Keratinocyte (primary cell): ENCODE results near the gene SNCAIP. TPM values are rescaled to one million over a fixed set of nuclear protein-coding genes. Genes with fewer than 3 reads are reported as not detected.

ENCODE experiments used
- DNase-seq: peaks from one replicate; pipeline ENCODE4 v3.0.0-alpha.2; 2011; ENCODE audit warnings: low read depth, missing footprints, low spot score
- FAIRE-seq: peaks from 2 replicates; lab custom pipeline; 2011; peaks lifted over from hg19 to GRCh38; lab: Jason Lieb, UNC
- H2AFZ ChIP-seq: 2 replicates; pipeline ENCODE4 v1.6.0; 2012; ENCODE audit warnings: low read length, control low read depth, inconsistent platforms; ENCODE audit not compliant: control insufficient read depth
- H3K27ac ChIP-seq: 2 replicates; pipeline ENCODE4 v1.5.1; 2011; ENCODE audit warnings: low read length; ENCODE audit not compliant: control insufficient read depth, insufficient read depth
- H3K27me3 ChIP-seq: 3 replicates; pipeline ENCODE4 v1.6.0; 2011; ENCODE audit warnings: low read length; ENCODE audit not compliant: control insufficient read depth, insufficient read depth; ENCODE audit errors: extremely low read depth
- H3K36me3 ChIP-seq, 2 experiments: 2 replicates in 1 of 2; 3 replicates in 1 of 2; pipeline ENCODE4 v1.5.1; 2011; ENCODE audit warnings: low read length in 2 of 2, mild to moderate bottlenecking in 1 of 2; ENCODE audit not compliant: control insufficient read depth in 2 of 2, insufficient read depth in 2 of 2; ENCODE audit errors: extremely low read depth in 1 of 2
- H3K4me1 ChIP-seq: 3 replicates; pipeline ENCODE4 v1.5.1; 2011; ENCODE audit warnings: low read length; ENCODE audit not compliant: control insufficient read depth, insufficient read depth; ENCODE audit errors: extremely low read depth
- H3K4me2 ChIP-seq: 3 replicates; pipeline ENCODE4 v1.6.0; 2011; ENCODE audit warnings: low read depth, low read length; ENCODE audit not compliant: control insufficient read depth, insufficient read depth; ENCODE audit errors: extremely low read depth
- H3K4me3 ChIP-seq, 3 experiments: fragments of 200-600 bp in 1 of 3; sonication (generic) in 1 of 3; 2 replicates in 2 of 3; 3 replicates in 1 of 3; pipeline ENCODE4 v1.5.1; 2011 to 2016; ENCODE audit warnings: low read length in 3 of 3, mild to moderate bottlenecking in 3 of 3, control low read depth in 2 of 3, inconsistent platforms in 1 of 3, low read depth in 1 of 3, mixed read lengths in 1 of 3, mixed run types in 1 of 3, moderate library complexity in 1 of 3; ENCODE audit not compliant: control insufficient read depth in 2 of 3, insufficient read depth in 2 of 3; ENCODE audit errors: extremely low read depth in 1 of 3
- H3K79me2 ChIP-seq: 2 replicates; pipeline ENCODE4 v1.6.0; 2012; ENCODE audit warnings: low read length; ENCODE audit not compliant: control insufficient read depth, insufficient read depth
- H3K9ac ChIP-seq: 3 replicates; pipeline ENCODE4 v1.6.0; 2011; ENCODE audit warnings: low read length; ENCODE audit not compliant: control insufficient read depth, insufficient read depth; ENCODE audit errors: extremely low read depth
- H3K9me1 ChIP-seq: 3 replicates; pipeline ENCODE4 v1.6.0; 2011; ENCODE audit warnings: low read length; ENCODE audit not compliant: control insufficient read depth, insufficient read depth; ENCODE audit errors: extremely low read depth
- H3K9me3 ChIP-seq: 2 replicates; pipeline ENCODE4 v1.5.1; 2012; ENCODE audit warnings: low read depth, low read length; ENCODE audit not compliant: control insufficient read depth
- H4K20me1 ChIP-seq: 3 replicates; pipeline ENCODE4 v1.6.0; 2011; ENCODE audit warnings: low read length; ENCODE audit not compliant: control insufficient read depth, insufficient read depth; ENCODE audit errors: extremely low read depth
- EZH2 ChIP-seq: IDR thresholded peaks from one replicate; pipeline ENCODE4 v1.6.1; 2012; ENCODE audit warnings: inconsistent platforms, mild to moderate bottlenecking, low read length, moderate library complexity
- dilution Hi-C: fragments of 300-500 bp; cut with MboI; formaldehyde crosslinking; loops from one replicate; pipeline ENCODE4 v1.7.0; 2020; ENCODE audit warnings: low sequenced_read_pairs; ENCODE audit not compliant: extremely low pct_ligation_motif_present
- polyA plus RNA-seq, 5 experiments: library from polyadenylated mRNA; depleted of rRNA in 3 of 5; stranded (reverse) in 3 of 5; stranded (forward) in 1 of 5; unstranded in 1 of 5; fragments of >200 nt; gene quantifications; 1 replicate in 1 of 5; 2 replicates in 3 of 5; 3 replicates in 1 of 5; pipeline versions ENCODE4 v1.2.1 to v1.2.3, GENCODE V29; 2011 to 2012; ENCODE audit warnings: missing spikeins in 2 of 5, low read depth in 1 of 5, low replicate concordance in 1 of 5
- TF ChIP-seq, protein P1 (sequence below), 3 experiments: IDR thresholded peaks in 1 of 3; conservative IDR thresholded peaks in 1 of 3; optimal IDR thresholded peaks in 1 of 3; 2 replicates in 2 of 3; 3 replicates in 1 of 3; pipeline versions ENCODE3 to v1.5.1; 2011; ENCODE audit warnings: low read length in 3 of 3, mild to moderate bottlenecking in 3 of 3, moderate library complexity in 2 of 3, control low read depth in 1 of 3, inconsistent platforms in 1 of 3; ENCODE audit not compliant: insufficient read depth in 2 of 3; ENCODE audit errors: extremely low read depth in 1 of 3

Gene SNCAIP
- polyA plus RNA-seq, 1 donor (not counting 4 experiments of a cell fraction or from before 2014, with no cell fraction given) = not detected

DNA sequence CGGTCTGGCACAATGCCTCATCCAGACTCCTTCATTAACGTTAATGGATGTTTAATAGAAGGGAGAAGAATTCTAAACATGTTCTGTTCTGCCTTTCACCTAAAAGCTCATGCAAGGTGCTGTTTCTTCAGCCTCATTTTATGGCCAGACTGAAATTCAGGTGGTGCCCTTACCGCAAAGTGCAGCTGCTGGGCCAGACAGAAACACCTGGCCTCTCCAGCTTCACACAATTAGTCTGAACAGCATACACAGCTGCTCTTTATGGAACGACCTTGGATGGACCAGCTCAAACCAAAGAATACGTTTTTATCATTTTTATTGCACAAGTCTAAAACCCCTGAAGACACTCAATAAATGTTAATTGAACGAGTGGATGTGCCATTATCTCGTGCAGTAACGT lies 4.6 kb downstream of the SNCAIP start:
- dilution Hi-C loops = no loop called here
- no peak overlapping the region for H3K27ac ChIP-seq

DNA sequence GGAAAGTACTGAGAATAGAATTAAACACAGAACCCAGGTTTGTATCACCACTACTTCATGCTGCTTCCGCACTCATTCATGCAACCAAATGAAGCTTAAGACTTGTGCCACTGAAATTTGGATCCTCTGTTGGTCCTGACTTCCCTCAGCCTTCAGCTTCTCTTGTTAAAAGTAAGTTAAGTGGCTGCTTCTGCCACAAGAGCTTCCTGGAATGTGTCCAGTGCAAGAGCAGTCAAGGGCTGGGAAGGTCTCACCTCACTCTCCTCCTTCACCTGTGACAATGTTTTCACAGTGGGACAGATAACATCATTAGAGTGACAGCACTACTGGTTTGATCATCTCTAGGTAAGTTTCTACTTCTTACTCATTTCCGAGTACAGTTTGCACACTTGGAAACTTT lies 7.9 kb downstream of the SNCAIP start:
- no peaks in the 10 kb centered on the region for H3K27me3 ChIP-seq
- no peaks in the 10 kb centered on the region for H3K79me2 ChIP-seq
- FAIRE-seq = no peak
- TF ChIP-seq, protein P1, sequence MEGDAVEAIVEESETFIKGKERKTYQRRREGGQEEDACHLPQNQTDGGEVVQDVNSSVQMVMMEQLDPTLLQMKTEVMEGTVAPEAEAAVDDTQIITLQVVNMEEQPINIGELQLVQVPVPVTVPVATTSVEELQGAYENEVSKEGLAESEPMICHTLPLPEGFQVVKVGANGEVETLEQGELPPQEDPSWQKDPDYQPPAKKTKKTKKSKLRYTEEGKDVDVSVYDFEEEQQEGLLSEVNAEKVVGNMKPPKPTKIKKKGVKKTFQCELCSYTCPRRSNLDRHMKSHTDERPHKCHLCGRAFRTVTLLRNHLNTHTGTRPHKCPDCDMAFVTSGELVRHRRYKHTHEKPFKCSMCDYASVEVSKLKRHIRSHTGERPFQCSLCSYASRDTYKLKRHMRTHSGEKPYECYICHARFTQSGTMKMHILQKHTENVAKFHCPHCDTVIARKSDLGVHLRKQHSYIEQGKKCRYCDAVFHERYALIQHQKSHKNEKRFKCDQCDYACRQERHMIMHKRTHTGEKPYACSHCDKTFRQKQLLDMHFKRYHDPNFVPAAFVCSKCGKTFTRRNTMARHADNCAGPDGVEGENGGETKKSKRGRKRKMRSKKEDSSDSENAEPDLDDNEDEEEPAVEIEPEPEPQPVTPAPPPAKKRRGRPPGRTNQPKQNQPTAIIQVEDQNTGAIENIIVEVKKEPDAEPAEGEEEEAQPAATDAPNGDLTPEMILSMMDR (optimal IDR thresholded peaks at IDR 0.05 in 1 of 3, IDR thresholded peaks at IDR 0.05 in 1 of 3, conservative IDR thresholded peaks at IDR 0.05 in 1 of 3; ENCODE audit: extremely low read depth in 1 of 3, insufficient read depth in 2 of 3, low read length in 3 of 3) = no peak
- TF ChIP-seq EZH2 = no peak
- no peaks in the 10 kb centered on the region for H4K20me1 ChIP-seq
- H3K4me3 ChIP-seq = no peak overlapping the region
- H2AFZ ChIP-seq = no peak overlapping the region
- dilution Hi-C loops = no loop called here
- H3K9ac ChIP-seq = no peak overlapping the region
- no peaks in the 10 kb centered on the region for H3K9me1 ChIP-seq
- H3K4me2 ChIP-seq = no peak overlapping the region
- no peak for DNase-seq
- H3K4me1 ChIP-seq = no peaks in the 10 kb centered on the region
- H3K27ac ChIP-seq = no peak overlapping the region
- H3K9me3 ChIP-seq = no peaks in the 10 kb centered on the region
- H3K36me3 ChIP-seq = no peaks in the 10 kb centered on the region

More for the DNA sequence above, 4.6 kb downstream of the SNCAIP start:
- no peak overlapping the region for H3K4me2 ChIP-seq
- FAIRE-seq (no peak), DNase-seq (no peak)
- H3K27me3 ChIP-seq = peaks cover 11% of the 10 kb centered on the region
- H3K4me3 ChIP-seq = no peak overlapping the region
- TF ChIP-seq, protein P1 (optimal IDR thresholded peaks at IDR 0.05 in 1 of 3, IDR thresholded peaks at IDR 0.05 in 1 of 3, conservative IDR thresholded peaks at IDR 0.05 in 1 of 3; ENCODE audit: extremely low read depth in 1 of 3, insufficient read depth in 2 of 3, low read length in 3 of 3) = no peak
- no peak for TF ChIP-seq EZH2
- no peaks in the 10 kb centered on the region for H4K20me1 ChIP-seq
- H2AFZ ChIP-seq = no peak overlapping the region
- H3K79me2 ChIP-seq = no peaks in the 10 kb centered on the region
- no peak overlapping the region for H3K9ac ChIP-seq
- H3K9me3 ChIP-seq = no peaks in the 10 kb centered on the region
- H3K4me1 ChIP-seq = peaks cover 11% of the 10 kb centered on the region
- H3K36me3 ChIP-seq = no peaks in the 10 kb centered on the region
- no peaks in the 10 kb centered on the region for H3K9me1 ChIP-seq
